GM21447 (cell line): ENCODE results near the gene PIAS1.
A peak's percentile ranks its signal among the peaks of the same experiment; 100 is the strongest.
"Not testable (repeated sequence)": the region's sequence is repeated elsewhere in the genome, so short reads cannot be mapped to it uniquely, and the experiment has no call there.

ENCODE experiments used
- ATAC-seq: cut with Tn5 transposase; IDR thresholded peaks from one replicate; pipeline ENCODE4 v1.9.1; 2021; ENCODE audit not compliant: unreplicated experiment

PIAS1 gene

GRCh38 chr15:68230157-68231100 is 176.3 kb downstream of the PIAS1 start:
- peak; percentile 14 for ATAC-seq

- no peak for ATAC-seq
These were observed 177.1 kb downstream of the PIAS1 start for GRCh38 chr15:68231102-68231818.

GRCh38 chr15:68232449-68232848 is 178.3 kb downstream of the PIAS1 start:
- ATAC-seq = no peak

GRCh38 chr15:68232937-68233336 is 178.8 kb downstream of the PIAS1 start:
- ATAC-seq = no peak

- no peak for ATAC-seq
These were observed 179.9 kb downstream of the PIAS1 start for GRCh38 chr15:68234060-68234459.

GRCh38 chr15:68234520-68234919 is 180.4 kb downstream of the PIAS1 start:
- not testable (repeated sequence) for ATAC-seq

GRCh38 chr15:68235022-68235421 is 180.9 kb downstream of the PIAS1 start:
- ATAC-seq = no peak

GRCh38 chr15:68239025-68239424 is 184.9 kb downstream of the PIAS1 start:
- ATAC-seq = no peak

- no peak for ATAC-seq
These were observed 187.2 kb downstream of the PIAS1 start for GRCh38 chr15:68241088-68241935.
